Loucy (cell line): Measurements from ENCODE around the gene PTGES3L.
A peak's percentile ranks its signal among the peaks of the same experiment; 100 is the strongest.
"Not testable (repeated sequence)": the region's sequence is repeated elsewhere in the genome, so short reads cannot be mapped to it uniquely, and the experiment has no call there.

Source experiments
- H2AFZ ChIP-seq: fragments of 200-600 bp; sonication (generic); 2 replicates; pipeline ENCODE4 v1.6.0; 2016; ENCODE audit warnings: antibody characterized with exemption, mild to moderate bottlenecking, low read length, moderate library complexity
- H3F3A ChIP-seq: fragments of 200-600 bp; 2 replicates; pipeline ENCODE4 v1.6.0; 2016; ENCODE audit warnings: antibody characterized with exemption, low read depth, mild to moderate bottlenecking
- H3K27me3 ChIP-seq: fragments of 200-600 bp; sonication (generic); 2 replicates; pipeline ENCODE4 v1.6.1; 2014; ENCODE audit warnings: low read length, mild to moderate bottlenecking; ENCODE audit not compliant: insufficient read depth, poor library complexity, severe bottlenecking
- H3K36me3 ChIP-seq: fragments of 200-600 bp; sonication (generic); 2 replicates; pipeline ENCODE4 v1.6.1; 2016; ENCODE audit warnings: low read length; ENCODE audit not compliant: insufficient read depth
- H3K4me1 ChIP-seq: fragments of 200-600 bp; sonication (generic); 2 replicates; pipeline ENCODE4 v1.5.1; 2014; ENCODE audit warnings: low read length, mild to moderate bottlenecking; ENCODE audit not compliant: insufficient read depth, poor library complexity, severe bottlenecking
- H3K4me2 ChIP-seq: fragments of 200-600 bp; sonication (generic); 2 replicates; pipeline ENCODE4 v1.6.0; 2014; ENCODE audit warnings: antibody characterized with exemption, low read length, low read depth, mild to moderate bottlenecking; ENCODE audit not compliant: poor library complexity, severe bottlenecking
- H3K4me3 ChIP-seq: fragments of 200-600 bp; sonication (generic); 2 replicates; pipeline ENCODE4 v1.5.1; 2014; ENCODE audit warnings: low read length, mild to moderate bottlenecking, mixed read lengths; ENCODE audit not compliant: poor library complexity, severe bottlenecking
- H3K79me2 ChIP-seq: fragments of 200-600 bp; sonication (generic); 2 replicates; pipeline ENCODE4 v1.6.1; 2014; ENCODE audit warnings: low read length; ENCODE audit not compliant: insufficient read depth
- H3K9ac ChIP-seq: fragments of 200-600 bp; sonication (generic); 2 replicates; pipeline ENCODE4 v1.6.0; 2014; ENCODE audit warnings: mild to moderate bottlenecking, low read depth, low read length, moderate library complexity; ENCODE audit not compliant: poor library complexity, severe bottlenecking
- H3K9me2 ChIP-seq: fragments of 200-600 bp; sonication (generic); replicated peaks from 2 replicates; pipeline ENCODE4 v1.6.1; 2016; ENCODE audit warnings: low read depth, low read length, mixed read lengths
- H3K9me3 ChIP-seq: fragments of 200-600 bp; sonication (generic); 2 replicates; pipeline ENCODE4 v1.6.1; 2014; ENCODE audit warnings: mild to moderate bottlenecking, antibody characterized with exemption, low read length, low read depth; ENCODE audit not compliant: insufficient read depth
- H4K20me1 ChIP-seq: fragments of 200-600 bp; sonication (generic); 2 replicates; pipeline ENCODE4 v1.6.0; 2014; ENCODE audit warnings: antibody characterized with exemption, low read length, mild to moderate bottlenecking; ENCODE audit not compliant: insufficient read depth, poor library complexity, severe bottlenecking
- CTCF ChIP-seq: fragments of 200-600 bp; sonication (generic); conservative IDR thresholded peaks from 2 replicates; pipeline ENCODE4 v1.5.1; 2014; ENCODE audit warnings: mild to moderate bottlenecking, antibody characterized with exemption, low read length
- EZH2phosphoT487 ChIP-seq: fragments of 200-600 bp; IDR thresholded peaks from 2 replicates; pipeline ENCODE4 v1.6.1; 2018; ENCODE audit warnings: antibody characterized with exemption, mild to moderate bottlenecking, moderate library complexity, borderline replicate concordance

The PTGES3L gene

GRCh38 chr17:43006639-43007551 lies 27.0 kb upstream of the PTGES3L start, which contains the start of gene IFI35:
IFI35 (plus strand) TSS chr17:43006784; CDS start chr17:43006948, 164 bp downstream.
- Histone ChIP-seq H3K4me1 (no peaks in the 10 kb centered on the region), H3K9me3 (no peaks in the 10 kb centered on the region), H3K9ac (peak within 1 kb of the TSS; percentile 81), H3K27me3 (no peaks in the 10 kb centered on the region), H3K9me2 (no peaks in the 10 kb centered on the region), H3K79me2 (no peaks in the 10 kb centered on the region), H2AFZ (peak within 1 kb of the TSS; percentile 77), H3F3A (peaks cover 2% of the 10 kb centered on the region; the same call in 1 of the 2 replicates), H3K4me3 (peak within 1 kb of the TSS; percentile 76), H3K36me3 (peaks cover 12% of the 10 kb centered on the region; the same call in 1 of the 2 replicates), H3K4me2 (peak within 1 kb of the TSS; percentile 83), H4K20me1 (no peaks in the 10 kb centered on the region)
- peak; percentile 69 for TF ChIP-seq CTCF
- TF ChIP-seq EZH2phosphoT487: no peak

GRCh38 chr17:43003542-43004172 lies 23.8 kb upstream of the PTGES3L start:
- peaks cover 2% of the 10 kb centered on the region; the same call in 1 of the 2 replicates for H3F3A ChIP-seq
- H3K4me2 ChIP-seq: no peak overlapping the region
- no peak overlapping the region for H3K4me3 ChIP-seq
- H3K4me1 ChIP-seq: peaks cover 14% of the 10 kb centered on the region
- H3K9ac ChIP-seq: no peak overlapping the region
- no peaks in the 10 kb centered on the region for H3K9me2 ChIP-seq
- peaks cover 24% of the 10 kb centered on the region; the same call in 1 of the 2 replicates for H3K36me3 ChIP-seq
- TF ChIP-seq CTCF (no peak), EZH2phosphoT487 (no peak)
- H4K20me1 ChIP-seq: peaks cover 25% of the 10 kb centered on the region
- H3K79me2 ChIP-seq: peaks cover 30% of the 10 kb centered on the region
- H3K27me3 ChIP-seq: peaks cover 5% of the 10 kb centered on the region
- no peak overlapping the region for H2AFZ ChIP-seq
- no peaks in the 10 kb centered on the region for H3K9me3 ChIP-seq

DNA sequence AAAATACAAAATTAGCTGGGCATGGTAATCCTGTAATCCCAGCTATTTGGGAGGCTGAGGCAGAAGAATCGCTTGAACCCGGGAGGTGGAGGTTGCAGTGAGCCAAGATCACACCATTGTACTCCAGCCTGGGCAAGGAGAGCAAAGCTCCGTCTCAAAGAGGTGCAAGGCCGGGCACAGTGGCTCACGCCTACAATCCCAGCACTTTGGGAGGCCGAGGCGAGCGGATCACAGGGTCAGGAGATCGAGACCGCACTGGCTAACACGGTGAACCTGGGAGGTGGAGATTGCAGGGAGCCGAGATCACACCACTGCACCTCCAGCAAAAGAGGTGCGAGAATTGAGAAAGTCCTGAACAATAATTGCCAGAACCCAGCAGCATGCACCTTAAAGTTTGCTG lies 21.0 kb upstream of the PTGES3L start:
- H3K9me2 ChIP-seq, H2AFZ ChIP-seq, H3F3A ChIP-seq, H3K4me3 ChIP-seq, H3K27me3 ChIP-seq, H3K9me3 ChIP-seq: not testable (repeated sequence)
- Histone ChIP-seq H3K4me2 (peak overlapping the region; percentile 13), H3K79me2 (peaks cover 35% of the 10 kb centered on the region), H3K9ac (peak overlapping the region; percentile 40), H4K20me1 (peaks cover 28% of the 10 kb centered on the region), H3K36me3 (peaks cover 24% of the 10 kb centered on the region; the same call in 1 of the 2 replicates), H3K4me1 (peaks cover 22% of the 10 kb centered on the region)
